Cardiac muscle cell (in vitro differentiated cells and primary cell): Measurements from ENCODE around the gene WIF1. TPM values are rescaled to one million over a fixed set of nuclear protein-coding genes. Genes with fewer than 3 reads are reported as not detected.

Source experiments
- DNase-seq, 2 donors: peaks; one replicate each; pipeline versions ENCODE4 v3.0.0 to v3.0.0-alpha.2; 2010 to 2017; ENCODE audit warnings: low read depth in 1 of 2, low spot score in 1 of 2
- H3K27ac ChIP-seq: fragments of 200-600 bp; sonication (generic); 2 replicates; pipeline ENCODE4 v1.5.1; 2016
- H3K27me3 ChIP-seq: fragments of 200-600 bp; sonication (generic); 2 replicates; pipeline ENCODE4 v1.6.0; 2016; ENCODE audit warnings: control low read depth
- H3K36me3 ChIP-seq: fragments of 200-600 bp; sonication (generic); 2 replicates; pipeline ENCODE4 v1.5.1; 2016; ENCODE audit warnings: control low read depth
- H3K4me1 ChIP-seq: fragments of 200-600 bp; sonication (generic); 2 replicates; pipeline ENCODE4 v1.8.1; 2017; ENCODE audit warnings: low read depth, mild to moderate bottlenecking, mixed run types
- H3K4me3 ChIP-seq: fragments of 200-600 bp; sonication (generic); 2 replicates; pipeline ENCODE4 v1.5.1; 2016; ENCODE audit warnings: mild to moderate bottlenecking
- H3K9me3 ChIP-seq: fragments of 200-600 bp; sonication (generic); 2 replicates; pipeline ENCODE4 v1.5.1; 2017; ENCODE audit warnings: low read depth, mild to moderate bottlenecking, control low read depth
- CTCF ChIP-seq: IDR thresholded peaks from 2 replicates; pipeline ENCODE4 v1.5.1; 2012; ENCODE audit warnings: low read depth, mild to moderate bottlenecking, low read length
- polyA plus RNA-seq: library from polyadenylated mRNA; unstranded; fragments of >200 nt; fragmentation: Nextera tagmentation; extraction: Ambion mirVana; gene quantifications from 2 replicates; pipeline ENCODE4 v1.2.1, GENCODE V29; 2016
- total RNA-seq: library from RNA; depleted of rRNA; stranded (reverse); fragments of >200 nt; gene quantifications from 2 replicates; pipeline ENCODE4 v1.2.3, GENCODE V29; 2016

The WIF1 gene
- total and polyA plus RNA-seq, 2 experiments from 2014 or later = not detected

- TF ChIP-seq CTCF = no peak
- no peaks in the 10 kb centered on the region for H3K4me1 ChIP-seq
- no peaks in the 10 kb centered on the region for H3K36me3 ChIP-seq
- H3K27ac ChIP-seq = no peak overlapping the region
- DNase-seq = no peak
- H3K9me3 ChIP-seq = no peaks in the 10 kb centered on the region
- no peaks in the 10 kb centered on the region for H3K27me3 ChIP-seq
- no peak overlapping the region for H3K4me3 ChIP-seq
These were observed 34.9 kb downstream of the WIF1 start for GRCh38 chr12:65086236-65086635.

GRCh38 chr12:65084579-65084978 is 36.5 kb downstream of the WIF1 start:
- TF ChIP-seq CTCF = no peak
- no peaks in the 10 kb centered on the region for H3K9me3 ChIP-seq
- no peaks in the 10 kb centered on the region for H3K27me3 ChIP-seq
- H3K36me3 ChIP-seq = no peaks in the 10 kb centered on the region
- no peaks in the 10 kb centered on the region for H3K4me1 ChIP-seq
- H3K27ac ChIP-seq = no peak overlapping the region
- no peak overlapping the region for H3K4me3 ChIP-seq
- no peak for DNase-seq

- H3K4me3 ChIP-seq = no peak overlapping the region
- H3K27ac ChIP-seq = no peak overlapping the region
- H3K27me3 ChIP-seq = no peaks in the 10 kb centered on the region
- no peaks in the 10 kb centered on the region for H3K4me1 ChIP-seq
- no peaks in the 10 kb centered on the region for H3K9me3 ChIP-seq
- no peaks in the 10 kb centered on the region for H3K36me3 ChIP-seq
- no peak for DNase-seq
- no peak for TF ChIP-seq CTCF
These were observed 37.5 kb downstream of the WIF1 start for GRCh38 chr12:65083581-65083980.

GRCh38 chr12:65082406-65082805 is 38.7 kb downstream of the WIF1 start:
- no peak overlapping the region for H3K4me3 ChIP-seq

GRCh38 chr12:65081496-65081895 is 39.6 kb downstream of the WIF1 start:
- H3K36me3 ChIP-seq = no peaks in the 10 kb centered on the region
- H3K4me3 ChIP-seq = no peak overlapping the region
- no peak for DNase-seq
- TF ChIP-seq CTCF = no peak
- H3K27ac ChIP-seq = no peak overlapping the region
- H3K27me3 ChIP-seq = no peaks in the 10 kb centered on the region
- H3K4me1 ChIP-seq = no peaks in the 10 kb centered on the region
- no peaks in the 10 kb centered on the region for H3K9me3 ChIP-seq

More at GRCh38 chr12:65082406-65082805, 38.7 kb downstream of the WIF1 start:
- no peak for TF ChIP-seq CTCF
- Histone ChIP-seq H3K4me1 (no peaks in the 10 kb centered on the region), H3K27me3 (no peaks in the 10 kb centered on the region), H3K9me3 (no peaks in the 10 kb centered on the region), H3K36me3 (no peaks in the 10 kb centered on the region), H3K27ac (no peak overlapping the region)
- no peak for DNase-seq

- no peak for DNase-seq
- no peaks in the 10 kb centered on the region for H3K27me3 ChIP-seq
- no peak for TF ChIP-seq CTCF
- no peaks in the 10 kb centered on the region for H3K4me1 ChIP-seq
- no peak overlapping the region for H3K27ac ChIP-seq
- no peak overlapping the region for H3K4me3 ChIP-seq
- no peaks in the 10 kb centered on the region for H3K36me3 ChIP-seq
- no peaks in the 10 kb centered on the region for H3K9me3 ChIP-seq
These were observed 46.2 kb downstream of the WIF1 start for GRCh38 chr12:65074932-65075331.
